NT2/D1 (cell line): ENCODE data around the gene FGB.

ENCODE experiments used
- DNase-seq: peaks from one replicate; pipeline ENCODE4 v3.0.0-alpha.2; 2011; ENCODE audit warnings: low read depth, low spot score
- H3K27me3 ChIP-seq: 2 replicates; pipeline ENCODE4 v1.6.0; 2011; ENCODE audit warnings: mild to moderate bottlenecking; ENCODE audit not compliant: insufficient read length, insufficient read depth
- H3K36me3 ChIP-seq: 2 replicates; pipeline ENCODE4 v1.6.1; 2011; ENCODE audit warnings: mild to moderate bottlenecking, low read length, mixed read lengths; ENCODE audit not compliant: insufficient read depth, insufficient read length
- H3K4me1 ChIP-seq: 2 replicates; pipeline ENCODE4 v1.5.1; 2011; ENCODE audit not compliant: insufficient read depth, insufficient read length
- H3K4me3 ChIP-seq: 2 replicates; pipeline ENCODE4 v1.5.1; 2011; ENCODE audit warnings: low read depth; ENCODE audit not compliant: insufficient read length
- H3K9ac ChIP-seq: 2 replicates; pipeline ENCODE4 v1.6.0; 2011; ENCODE audit warnings: low read depth; ENCODE audit not compliant: insufficient read length
- H3K9me3 ChIP-seq: 2 replicates; pipeline ENCODE4 v1.5.1; 2011; ENCODE audit warnings: mild to moderate bottlenecking, low read length; ENCODE audit not compliant: insufficient read depth
- SUZ12 ChIP-seq: IDR thresholded peaks from 2 replicates; pipeline ENCODE4 v1.6.1; 2011; ENCODE audit not compliant: insufficient read length, insufficient read depth; ENCODE audit errors: extremely low read depth
- YY1 ChIP-seq: IDR thresholded peaks from 2 replicates; pipeline ENCODE4 v1.6.1; 2011; ENCODE audit not compliant: insufficient read length, insufficient read depth
- ZNF274 ChIP-seq: IDR thresholded peaks from 2 replicates; pipeline ENCODE4 v1.6.1; 2011; ENCODE audit warnings: mild to moderate bottlenecking, low read depth, low read length

FGB gene

DNA sequence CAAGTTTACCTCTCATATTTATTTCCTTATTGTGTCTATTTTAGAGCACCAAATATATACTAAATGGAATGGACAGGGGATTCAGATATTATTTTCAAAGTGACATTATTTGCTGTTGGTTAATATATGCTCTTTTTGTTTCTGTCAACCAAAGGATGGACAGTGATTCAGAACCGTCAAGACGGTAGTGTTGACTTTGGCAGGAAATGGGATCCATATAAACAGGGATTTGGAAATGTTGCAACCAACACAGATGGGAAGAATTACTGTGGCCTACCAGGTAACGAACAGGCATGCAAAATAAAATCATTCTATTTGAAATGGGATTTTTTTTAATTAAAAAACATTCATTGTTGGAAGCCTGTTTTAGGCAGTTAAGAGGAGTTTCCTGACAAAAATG lies 6.2 kb downstream of the FGB start:
- Histone ChIP-seq H3K9ac (no peak overlapping the region), H3K36me3 (no peaks in the 10 kb centered on the region), H3K4me1 (no peaks in the 10 kb centered on the region), H3K27me3 (no peaks in the 10 kb centered on the region), H3K4me3 (no peak overlapping the region), H3K9me3 (no peaks in the 10 kb centered on the region)
- no peak for DNase-seq
- no peak for TF ChIP-seq SUZ12
- TF ChIP-seq ZNF274 = no peak
- no peak for TF ChIP-seq YY1

DNA sequence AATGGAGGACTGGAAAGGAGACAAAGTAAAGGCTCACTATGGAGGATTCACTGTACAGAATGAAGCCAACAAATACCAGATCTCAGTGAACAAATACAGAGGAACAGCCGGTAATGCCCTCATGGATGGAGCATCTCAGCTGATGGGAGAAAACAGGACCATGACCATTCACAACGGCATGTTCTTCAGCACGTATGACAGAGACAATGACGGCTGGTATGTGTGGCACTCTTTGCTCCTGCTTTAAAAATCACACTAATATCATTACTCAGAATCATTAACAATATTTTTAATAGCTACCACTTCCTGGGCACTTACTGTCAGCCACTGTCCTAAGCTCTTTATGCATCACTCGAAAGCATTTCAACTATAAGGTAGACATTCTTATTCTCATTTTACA lies 6.8 kb downstream of the FGB start:
- no peak for DNase-seq
- no peak overlapping the region for H3K9ac ChIP-seq
- no peak for TF ChIP-seq SUZ12
- no peak for TF ChIP-seq ZNF274
- TF ChIP-seq YY1 = no peak
- H3K36me3 ChIP-seq = no peaks in the 10 kb centered on the region
- H3K9me3 ChIP-seq = no peaks in the 10 kb centered on the region
- no peaks in the 10 kb centered on the region for H3K4me1 ChIP-seq
- H3K27me3 ChIP-seq = no peaks in the 10 kb centered on the region
- H3K4me3 ChIP-seq = no peak overlapping the region

DNA sequence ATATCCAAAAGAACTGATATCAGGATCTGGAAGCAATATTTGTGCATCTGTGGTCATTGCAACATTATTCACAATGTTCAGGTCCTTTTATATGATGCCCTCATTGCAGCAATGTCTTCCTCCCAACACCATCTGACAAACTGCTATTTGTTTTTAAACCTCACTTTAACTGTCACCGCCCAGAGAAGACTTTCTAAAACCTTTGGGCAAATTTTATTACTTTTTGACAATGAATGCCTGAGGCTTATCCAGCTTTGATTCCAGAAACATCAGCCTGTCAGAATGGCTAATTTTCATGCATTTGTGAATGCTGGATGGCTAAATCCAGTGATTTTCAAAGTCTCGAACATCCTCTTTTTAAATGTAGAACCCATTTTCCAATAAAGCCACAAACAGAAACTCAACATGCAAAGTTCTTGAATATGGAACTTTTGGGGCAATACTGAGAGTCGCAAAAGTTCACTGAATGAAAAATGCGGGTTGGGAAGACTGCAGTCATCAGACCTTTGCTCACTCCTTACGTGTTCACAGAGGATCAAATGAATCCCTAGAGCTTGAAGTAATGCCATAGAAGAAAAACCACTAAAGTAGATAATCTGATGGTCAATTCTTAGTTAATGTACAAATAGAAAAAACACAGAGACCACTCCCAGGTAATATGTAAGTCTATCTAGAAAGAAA lies 10.5 kb downstream of the FGB start:
- no peaks in the 10 kb centered on the region for H3K9me3 ChIP-seq

DNA sequence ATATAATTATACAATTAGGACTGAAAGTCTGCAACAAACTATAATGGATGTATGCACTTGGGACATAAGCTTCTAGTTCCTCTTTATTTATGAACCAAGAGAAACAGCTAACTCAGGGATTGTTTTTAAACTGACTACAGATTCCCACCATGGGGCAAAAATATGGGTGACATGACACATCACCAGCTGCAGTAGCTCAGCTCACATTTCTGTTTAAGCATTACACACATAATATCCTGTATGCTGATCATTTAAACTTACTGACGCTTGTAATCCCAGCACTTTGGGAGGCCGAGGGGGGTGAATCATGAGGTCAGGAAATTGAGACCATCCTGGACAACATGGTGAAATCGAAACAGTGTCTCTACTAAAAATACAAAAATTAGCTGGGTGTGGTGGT lies 11.5 kb downstream of the FGB start:
- H3K27me3 ChIP-seq = no peaks in the 10 kb centered on the region
- H3K4me1 ChIP-seq = no peaks in the 10 kb centered on the region
- no peak overlapping the region for H3K9ac ChIP-seq
- H3K9me3 ChIP-seq = no peaks in the 10 kb centered on the region
- TF ChIP-seq YY1 (no peak), SUZ12 (no peak), ZNF274 (no peak)
- no peak for DNase-seq
- H3K4me3 ChIP-seq = no peak overlapping the region
- no peaks in the 10 kb centered on the region for H3K36me3 ChIP-seq

More for the DNA sequence above, 10.5 kb downstream of the FGB start:
- Histone ChIP-seq H3K4me3 (no peak overlapping the region), H3K9ac (no peak overlapping the region), H3K4me1 (no peaks in the 10 kb centered on the region), H3K27me3 (no peaks in the 10 kb centered on the region), H3K36me3 (no peaks in the 10 kb centered on the region)
- no peak for DNase-seq
- TF ChIP-seq YY1 = no peak
- TF ChIP-seq SUZ12 = no peak
- TF ChIP-seq ZNF274 = no peak

DNA sequence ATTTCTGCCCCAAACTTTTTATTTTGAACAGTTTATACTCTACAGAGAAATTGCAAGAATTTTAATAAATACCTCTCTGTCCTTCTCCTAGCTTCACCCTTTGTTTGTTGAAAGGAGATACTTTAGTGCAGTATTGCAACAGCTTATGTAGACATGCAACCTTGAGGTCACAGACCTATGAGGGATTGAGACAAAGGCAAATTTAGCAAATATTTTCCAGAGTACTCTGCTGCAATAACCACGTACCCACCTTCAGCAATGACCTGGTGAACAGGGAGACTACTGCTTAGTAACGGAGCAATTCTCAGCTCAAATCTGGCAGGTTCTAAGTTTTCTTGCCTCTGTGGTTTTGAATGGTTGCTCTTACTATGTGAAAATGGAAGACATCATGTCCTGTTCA lies 14.5 kb downstream of the FGB start:
- H3K36me3 ChIP-seq = no peaks in the 10 kb centered on the region
- no peak for TF ChIP-seq YY1
- TF ChIP-seq ZNF274 = no peak
- no peak for TF ChIP-seq SUZ12
- H3K4me3 ChIP-seq = no peak overlapping the region
- H3K9ac ChIP-seq = no peak overlapping the region
- H3K27me3 ChIP-seq = no peaks in the 10 kb centered on the region
- no peaks in the 10 kb centered on the region for H3K9me3 ChIP-seq
- no peak for DNase-seq
- H3K4me1 ChIP-seq = no peaks in the 10 kb centered on the region

DNA sequence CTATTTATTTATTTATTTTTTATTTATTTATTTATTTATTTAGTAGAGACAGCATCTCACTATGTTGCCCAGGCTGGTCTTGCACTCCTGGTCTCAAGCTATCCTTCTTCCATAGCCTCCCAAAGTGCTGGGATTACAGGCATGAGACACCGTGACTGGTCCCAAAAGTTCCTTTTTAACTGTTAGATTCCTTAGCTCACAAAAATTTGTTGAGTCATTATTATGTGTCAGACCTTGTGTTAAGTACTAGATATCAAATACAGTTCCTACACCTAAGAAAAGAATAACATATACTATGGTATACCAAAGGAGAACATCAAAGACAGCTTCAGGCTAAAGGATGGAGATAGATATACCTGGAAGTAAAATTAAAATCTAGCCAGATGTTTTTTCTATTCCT lies 16.1 kb downstream of the FGB start:
- Histone ChIP-seq H3K9ac (no peak overlapping the region), H3K4me1 (no peaks in the 10 kb centered on the region), H3K27me3 (no peaks in the 10 kb centered on the region), H3K36me3 (no peaks in the 10 kb centered on the region), H3K4me3 (no peak overlapping the region), H3K9me3 (no peaks in the 10 kb centered on the region)
- no peak for DNase-seq
- no peak for TF ChIP-seq SUZ12
- TF ChIP-seq YY1 = no peak
- TF ChIP-seq ZNF274 = no peak

DNA sequence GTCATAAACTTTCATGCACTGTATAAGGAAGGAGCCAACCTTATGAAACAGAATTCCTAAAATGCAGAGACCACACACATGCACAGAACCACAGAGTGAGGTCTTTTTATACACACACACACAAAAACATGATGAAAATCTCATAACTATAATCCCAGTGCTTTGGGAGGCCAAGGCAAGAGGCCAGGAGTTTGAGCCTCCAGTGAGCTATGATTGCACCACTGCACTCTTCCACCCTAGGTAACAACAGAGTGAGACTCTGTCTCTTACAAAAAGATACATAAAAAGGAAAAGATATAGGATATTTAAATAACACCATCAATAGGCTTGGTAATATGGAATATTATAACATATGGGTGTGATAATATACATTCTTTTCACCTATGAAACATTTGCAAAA lies 17.1 kb downstream of the FGB start:
- H3K4me1 ChIP-seq = no peaks in the 10 kb centered on the region
- H3K27me3 ChIP-seq = no peaks in the 10 kb centered on the region
- H3K36me3 ChIP-seq = no peaks in the 10 kb centered on the region
- TF ChIP-seq SUZ12 = no peak
- H3K9me3 ChIP-seq = no peaks in the 10 kb centered on the region
- DNase-seq = no peak
- H3K4me3 ChIP-seq = no peak overlapping the region
- no peak overlapping the region for H3K9ac ChIP-seq

DNA sequence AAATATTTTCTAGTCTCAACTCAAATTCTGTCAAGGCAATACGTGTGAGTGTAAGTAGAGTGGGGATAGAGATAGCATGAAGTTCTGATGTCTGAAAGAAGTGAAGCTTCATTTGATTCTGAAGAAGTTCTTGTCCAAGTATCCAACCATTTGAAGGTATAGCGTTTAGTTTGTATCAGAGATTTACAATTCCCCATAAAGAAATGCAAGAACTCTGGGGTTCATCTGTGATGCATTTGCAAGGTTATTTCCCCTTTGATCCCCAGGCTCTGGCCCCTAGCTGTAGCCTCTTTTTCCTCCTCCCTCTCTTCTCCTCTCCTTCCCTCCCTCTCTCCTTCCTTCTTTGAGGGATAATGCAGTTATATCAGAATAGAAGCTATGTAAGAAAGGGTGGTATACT lies 19.9 kb downstream of the FGB start:
- no peak for DNase-seq
- H3K36me3 ChIP-seq = no peaks in the 10 kb centered on the region
- no peaks in the 10 kb centered on the region for H3K9me3 ChIP-seq
- H3K27me3 ChIP-seq = no peaks in the 10 kb centered on the region
- no peak overlapping the region for H3K4me3 ChIP-seq
- no peaks in the 10 kb centered on the region for H3K4me1 ChIP-seq
- TF ChIP-seq ZNF274 = no peak
- no peak for TF ChIP-seq SUZ12
- no peak for TF ChIP-seq YY1
- H3K9ac ChIP-seq = no peak overlapping the region
